B cell (primary cell): ENCODE measurements around the gene NDUFA8.

Experiments
- EZH2 ChIP-seq: IDR thresholded peaks from 2 replicates; pipeline ENCODE4 v1.6.1; 2012; ENCODE audit warnings: borderline replicate concordance, low read depth, mild to moderate bottlenecking, moderate library complexity, low read length; ENCODE audit not compliant: insufficient read depth, poor library complexity, severe bottlenecking
- TF ChIP-seq, protein P1 (sequence below): fragments of 200-600 bp; IDR thresholded peaks from one replicate; pipeline ENCODE4 v1.8.0; 2022; ENCODE audit warnings: antibody characterized with exemption, mild to moderate bottlenecking

GRCh38 chr9:122144836-122145591, 14.6 kb downstream of the NDUFA8 start:
- TF ChIP-seq, protein P1, sequence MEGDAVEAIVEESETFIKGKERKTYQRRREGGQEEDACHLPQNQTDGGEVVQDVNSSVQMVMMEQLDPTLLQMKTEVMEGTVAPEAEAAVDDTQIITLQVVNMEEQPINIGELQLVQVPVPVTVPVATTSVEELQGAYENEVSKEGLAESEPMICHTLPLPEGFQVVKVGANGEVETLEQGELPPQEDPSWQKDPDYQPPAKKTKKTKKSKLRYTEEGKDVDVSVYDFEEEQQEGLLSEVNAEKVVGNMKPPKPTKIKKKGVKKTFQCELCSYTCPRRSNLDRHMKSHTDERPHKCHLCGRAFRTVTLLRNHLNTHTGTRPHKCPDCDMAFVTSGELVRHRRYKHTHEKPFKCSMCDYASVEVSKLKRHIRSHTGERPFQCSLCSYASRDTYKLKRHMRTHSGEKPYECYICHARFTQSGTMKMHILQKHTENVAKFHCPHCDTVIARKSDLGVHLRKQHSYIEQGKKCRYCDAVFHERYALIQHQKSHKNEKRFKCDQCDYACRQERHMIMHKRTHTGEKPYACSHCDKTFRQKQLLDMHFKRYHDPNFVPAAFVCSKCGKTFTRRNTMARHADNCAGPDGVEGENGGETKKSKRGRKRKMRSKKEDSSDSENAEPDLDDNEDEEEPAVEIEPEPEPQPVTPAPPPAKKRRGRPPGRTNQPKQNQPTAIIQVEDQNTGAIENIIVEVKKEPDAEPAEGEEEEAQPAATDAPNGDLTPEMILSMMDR, result no peak
- TF ChIP-seq EZH2, result no peak
